NCI-H1105 (cell line): Measurements from ENCODE around the gene LMF1.

Source experiments
- DNase-seq: peaks from one replicate; lab custom pipeline; 2025; lab: John Stamatoyannopoulos, UW

Gene LMF1

GRCh38 chr16:929227-930073 lies 41.3 kb downstream of the LMF1 start:
- DNase-seq, result no peak

DNA sequence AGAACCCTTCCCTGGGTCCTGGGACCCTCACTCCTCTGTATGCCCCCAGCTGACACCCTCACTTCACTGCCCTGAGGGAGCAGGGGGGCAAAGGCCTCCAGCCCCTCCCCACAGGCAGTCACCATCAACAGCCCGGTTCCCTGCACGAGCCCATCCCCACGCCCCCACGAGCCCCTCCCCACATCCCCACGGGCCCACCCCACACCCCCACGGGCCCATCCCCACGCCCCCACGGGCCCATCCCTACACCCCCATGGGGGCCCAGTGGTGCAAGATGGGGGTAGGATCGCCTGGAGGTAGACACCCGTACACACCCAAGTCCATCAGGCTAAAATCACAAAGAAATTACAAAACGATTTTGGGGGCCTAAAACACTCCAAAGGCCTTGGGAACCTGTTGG lies 42.3 kb downstream of the LMF1 start:
- no peak for DNase-seq

DNA sequence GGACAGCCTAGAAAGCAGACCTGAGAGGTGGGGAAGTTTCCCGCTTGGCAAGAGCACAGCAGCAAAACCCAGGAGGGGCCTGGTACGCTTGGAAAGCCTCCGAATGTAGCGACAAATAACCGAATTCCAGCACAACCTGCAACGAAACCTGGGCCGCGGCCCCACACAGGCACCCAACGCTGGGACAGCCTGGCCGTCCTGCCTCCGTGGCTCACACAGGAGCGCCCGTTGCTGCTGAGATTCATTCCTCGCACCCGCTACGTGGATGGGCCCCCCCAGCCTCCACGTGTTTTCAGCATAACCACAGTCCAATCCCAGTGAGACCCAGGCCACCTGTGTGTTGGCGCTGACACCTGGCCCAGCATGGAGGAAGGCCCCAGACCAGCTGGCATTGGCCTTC lies 42.9 kb downstream of the LMF1 start:
- no peak for DNase-seq

DNA sequence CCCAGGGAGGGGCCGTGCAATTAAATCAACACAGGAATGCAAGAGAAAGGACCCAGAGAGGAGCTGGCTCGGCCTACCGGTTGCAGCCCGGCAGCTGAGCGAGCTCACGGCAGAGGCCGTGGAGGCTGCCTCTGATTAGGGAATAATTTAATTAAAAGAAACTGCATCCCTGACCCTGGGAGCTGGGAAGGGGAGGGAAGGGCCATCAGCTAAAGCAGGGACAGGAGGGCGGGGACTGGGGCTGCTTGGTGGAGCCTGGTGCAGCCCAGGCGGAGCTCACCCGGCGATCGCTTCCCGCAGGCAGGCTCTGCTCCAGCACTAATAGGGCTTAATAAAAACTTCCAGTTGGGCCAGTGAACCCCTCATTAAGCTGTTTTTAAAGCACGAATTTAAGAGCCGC lies 43.4 kb downstream of the LMF1 start:
- DNase-seq, result no peak

GRCh38 chr16:926715-927114 lies 44.1 kb downstream of the LMF1 start:
- no peak for DNase-seq

DNA sequence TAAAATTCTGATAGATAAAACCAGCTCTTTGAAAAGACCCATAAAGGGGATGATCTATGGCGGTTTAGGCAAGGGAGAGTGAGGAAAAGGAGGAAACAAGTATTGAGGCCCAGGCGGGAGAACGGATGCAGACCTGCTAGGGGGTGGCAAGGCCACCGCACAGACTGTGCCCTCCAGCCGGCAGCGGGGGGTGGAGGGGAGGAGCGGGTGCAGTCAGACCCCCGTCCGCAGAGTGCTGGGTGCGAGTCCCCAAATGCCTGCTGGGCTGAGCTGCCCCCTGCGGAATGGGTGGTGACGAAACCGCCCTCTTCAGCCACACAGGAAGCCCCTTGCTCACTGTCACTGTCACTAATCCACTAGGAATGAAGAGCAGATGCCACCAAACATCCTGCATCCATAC lies 46.0 kb downstream of the LMF1 start:
- DNase-seq, result no peak

DNA sequence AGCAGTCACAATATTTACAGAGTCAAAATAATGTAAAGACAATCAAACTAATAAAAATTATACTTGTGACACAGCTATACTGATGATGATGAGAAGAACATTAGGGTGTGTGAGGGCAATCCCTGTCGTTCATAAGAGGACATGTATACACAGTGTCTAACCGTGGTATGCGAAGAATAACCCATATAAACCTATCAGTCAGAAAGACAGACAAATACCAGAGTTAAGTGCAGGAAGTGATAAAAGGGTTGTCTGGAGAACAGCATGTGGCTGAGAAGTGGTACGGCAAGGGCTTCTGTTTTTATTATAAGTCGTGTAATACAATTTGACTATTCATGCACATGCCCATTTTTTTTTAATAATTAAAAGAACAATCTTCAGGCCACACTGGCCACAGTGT lies 46.7 kb downstream of the LMF1 start:
- DNase-seq, result no peak

- DNase-seq, result no peak
Measured at GRCh38 chr16:923184-923583, 47.6 kb downstream of the LMF1 start.

- DNase-seq, result no peak
Measured at GRCh38 chr16:922051-922450, 48.7 kb downstream of the LMF1 start.

GRCh38 chr16:921321-921905 lies 49.4 kb downstream of the LMF1 start:
- no peak for DNase-seq

GRCh38 chr16:920717-921116 lies 50.1 kb downstream of the LMF1 start:
- no peak for DNase-seq

- DNase-seq, result no peak
Measured at GRCh38 chr16:920051-920681, 50.6 kb downstream of the LMF1 start.

- DNase-seq, result no peak
Measured at GRCh38 chr16:919658-920050, 51.1 kb downstream of the LMF1 start.

DNA sequence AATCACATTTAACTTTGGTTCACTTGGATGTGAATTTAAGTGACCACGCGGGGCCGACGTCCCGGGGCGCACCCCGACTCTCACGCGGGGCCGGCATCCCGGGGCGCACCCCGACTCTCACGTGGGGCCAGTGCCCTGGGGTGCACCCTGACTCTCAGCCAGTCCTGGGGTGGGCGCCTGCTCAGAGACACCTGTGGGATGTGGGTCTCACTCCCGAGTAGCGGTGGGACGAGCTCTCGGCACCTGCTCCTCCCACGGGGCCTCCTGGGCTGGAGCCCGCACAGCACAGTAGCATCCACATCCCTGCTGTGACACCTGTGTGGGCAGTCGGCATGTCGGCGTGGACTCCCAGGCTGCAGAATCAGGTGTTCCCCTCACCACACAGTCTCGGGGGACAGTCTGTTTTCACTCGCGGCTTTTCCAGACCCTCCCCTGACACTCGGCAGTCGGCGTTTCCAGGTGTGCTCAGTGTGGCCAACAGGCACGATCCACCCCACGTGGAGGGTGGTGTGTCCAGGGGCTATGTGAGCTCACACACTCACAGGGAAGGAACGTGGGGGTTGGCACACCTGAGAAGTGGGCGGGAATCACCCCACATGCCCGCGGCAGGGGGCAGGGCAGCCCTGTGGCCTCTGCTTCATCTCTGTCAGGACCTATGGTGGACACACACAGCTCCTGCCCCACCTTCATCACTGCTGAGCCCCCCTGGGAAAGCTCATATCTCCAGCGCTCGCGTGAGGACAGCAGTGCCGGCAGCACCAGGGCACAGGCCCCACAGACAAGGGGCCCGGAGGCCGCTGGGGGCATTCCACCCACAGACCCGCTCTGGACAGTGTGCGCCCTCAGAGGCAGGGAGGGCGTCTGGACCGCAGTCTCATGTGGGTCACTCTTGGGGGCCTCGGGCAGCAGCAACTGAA lies 51.8 kb downstream of the LMF1 start:
- no peak for DNase-seq

DNA sequence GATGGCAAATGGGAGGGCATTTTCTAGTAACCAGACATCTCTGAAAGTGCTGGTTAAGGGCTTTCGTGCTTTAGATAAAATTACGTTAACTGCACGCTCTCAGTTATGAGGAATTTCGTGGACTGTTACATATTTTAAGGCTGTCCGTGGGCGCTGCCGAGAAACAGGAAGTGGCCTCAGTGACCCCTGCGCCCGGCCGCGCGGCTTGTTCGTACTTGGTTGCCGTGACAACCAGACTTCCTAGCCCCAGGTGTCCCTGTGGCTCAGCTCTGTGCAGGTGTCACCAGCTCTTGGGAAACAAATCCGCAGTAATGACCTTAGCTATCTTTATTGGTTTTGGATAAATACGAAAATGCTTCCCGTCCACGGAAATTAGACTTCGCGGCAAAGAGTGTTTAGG lies 52.7 kb downstream of the LMF1 start:
- no peak for DNase-seq

- no peak for DNase-seq
Measured at GRCh38 chr16:917591-918061, 53.2 kb downstream of the LMF1 start.

- no peak for DNase-seq
Measured at GRCh38 chr16:916035-916799, 54.6 kb downstream of the LMF1 start.

GRCh38 chr16:915546-915945 lies 55.2 kb downstream of the LMF1 start:
- DNase-seq, result no peak

GRCh38 chr16:914440-914839 lies 56.3 kb downstream of the LMF1 start:
- no peak for DNase-seq

GRCh38 chr16:913817-914439 lies 56.9 kb downstream of the LMF1 start:
- DNase-seq, result no peak
